CD4-positive, alpha-beta T cell treated with Interleukin-21 for 1 hour (primary cell): Measurements from ENCODE around the gene HPGDS.
A peak's percentile ranks its signal among the peaks of the same experiment; 100 is the strongest.
"Not testable (repeated sequence)": the region's sequence is repeated elsewhere in the genome, so short reads cannot be mapped to it uniquely, and the experiment has no call there.

Source experiments
- DNase-seq: peaks from one replicate; pipeline ENCODE4 v3.0.0-alpha.2; 2020

HPGDS gene

DNA sequence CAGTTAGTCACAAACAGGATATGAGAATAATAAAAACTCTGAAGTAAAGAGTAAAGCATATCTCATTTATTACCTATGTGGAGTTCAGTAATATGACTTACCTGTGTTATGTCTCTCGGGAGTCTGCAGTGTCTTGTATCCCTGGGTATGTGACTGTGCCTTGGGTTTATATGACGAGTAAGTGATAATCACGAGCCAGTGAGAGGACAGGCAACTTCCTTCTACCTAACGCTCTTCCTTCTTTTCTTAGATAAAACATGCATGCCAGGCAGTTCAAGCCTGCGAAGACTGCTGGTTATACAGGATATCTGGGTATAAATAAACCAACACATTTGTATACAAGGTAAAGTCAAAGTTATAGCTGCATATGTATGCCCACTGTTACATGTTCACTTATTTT is at the start of gene HPGDS:
Gene HPGDS (minus strand): TSS at position 143 of the 400 bp plus-strand sequence. CDS start 8,207 bp downstream, outside the sequence.
- DNase-seq, result no peak

DNA sequence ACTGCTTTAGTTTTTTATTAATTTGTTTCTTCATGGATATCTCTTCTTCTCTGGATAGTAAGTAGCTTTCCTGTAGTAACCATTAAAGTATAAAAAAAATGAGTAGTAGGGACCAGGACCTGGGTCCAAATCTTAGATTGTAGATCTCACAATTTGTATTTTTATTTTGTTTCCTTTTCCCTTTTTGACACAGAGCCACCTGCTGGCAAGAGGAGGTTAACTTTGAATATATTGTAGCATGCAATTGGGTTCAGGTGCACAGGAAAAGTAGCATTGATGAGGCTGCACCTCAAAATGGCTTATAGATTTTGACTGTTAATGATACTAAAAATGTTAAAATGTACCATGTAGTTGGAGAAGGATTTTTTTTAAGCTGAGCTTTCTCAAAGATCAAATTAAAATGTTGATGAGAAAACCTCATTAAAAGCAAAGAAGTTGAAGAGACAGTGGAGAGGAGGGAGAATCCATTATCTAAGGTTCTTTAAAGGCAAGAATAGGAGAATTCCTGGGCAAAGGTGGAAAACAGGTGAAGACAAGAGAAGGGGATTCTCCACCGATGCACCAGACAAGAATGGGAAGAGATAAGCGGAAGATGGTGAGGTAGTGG is 48.3 kb upstream of the HPGDS start:
- peak; percentile 26 for DNase-seq

DNA sequence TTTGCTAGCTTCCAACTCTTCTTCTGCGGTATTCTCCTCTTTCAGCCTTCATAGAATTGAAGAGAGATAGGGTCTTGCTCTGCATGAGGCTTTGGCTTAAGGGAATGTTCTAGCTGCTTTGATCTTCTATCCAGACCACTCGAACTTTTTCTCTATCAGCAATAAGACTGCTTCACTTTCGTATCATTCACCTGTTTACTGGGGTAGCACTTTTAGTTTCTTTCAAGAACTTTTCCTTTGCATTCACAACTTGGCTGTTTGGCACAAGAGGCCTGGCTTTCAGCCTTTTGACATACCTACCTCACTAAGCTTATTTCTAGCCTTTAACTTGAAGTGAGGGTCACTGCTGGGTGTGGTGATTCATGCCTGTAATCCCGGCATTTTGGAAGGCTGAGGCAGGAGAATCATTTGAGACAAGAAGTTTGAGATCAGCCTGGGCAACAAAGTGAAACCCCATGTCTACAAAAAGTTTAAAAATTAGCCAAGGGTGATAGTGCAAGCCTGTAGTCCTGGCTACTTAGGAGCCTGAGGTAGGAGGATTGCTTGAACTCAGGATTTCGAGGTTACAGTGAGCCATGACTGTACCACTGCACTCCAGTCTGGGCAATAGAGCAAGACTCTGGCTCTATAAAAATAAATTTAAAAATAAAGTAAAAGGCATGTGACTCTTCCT is 47.1 kb upstream of the HPGDS start:
- no peak for DNase-seq

DNA sequence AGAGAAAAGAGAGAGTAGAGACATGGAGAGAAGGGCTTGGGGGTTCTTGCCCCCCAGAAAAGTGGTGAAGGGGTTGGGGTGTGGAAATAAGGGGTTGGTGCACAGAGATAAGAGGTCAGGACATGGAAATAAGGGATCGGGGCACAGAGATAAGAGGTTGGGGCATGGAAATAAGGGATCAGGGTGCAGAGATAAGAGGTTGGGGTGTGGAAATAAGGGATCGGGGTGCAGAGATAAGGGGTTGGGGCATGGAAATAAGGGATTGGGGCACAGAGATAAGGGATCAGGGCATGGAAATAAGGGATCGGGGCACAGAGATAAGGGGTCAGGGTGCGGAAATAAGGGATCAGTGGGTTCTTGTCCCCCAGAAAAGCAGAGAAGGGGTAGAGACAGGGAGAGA is 45.3 kb upstream of the HPGDS start:
- not testable (repeated sequence) for DNase-seq

DNA sequence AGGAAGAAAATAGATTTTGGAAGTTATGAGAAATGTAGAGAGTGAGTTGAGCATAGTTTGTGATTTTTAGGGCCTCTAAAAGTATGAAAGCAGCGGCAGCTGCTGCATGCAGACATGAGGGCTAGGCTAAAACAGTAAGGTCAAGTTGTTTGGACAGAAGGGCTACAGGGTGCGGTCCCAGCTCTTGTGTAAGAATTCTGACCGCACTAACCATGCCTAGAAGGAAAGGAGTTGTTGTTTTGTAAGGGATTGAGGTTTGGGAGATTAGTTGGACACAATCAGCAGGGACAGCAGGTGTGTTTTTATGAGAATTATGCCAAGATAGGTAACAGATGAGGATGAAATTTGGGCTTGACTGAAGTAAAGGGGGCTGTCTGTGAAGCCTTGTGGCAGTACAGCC is 42.8 kb upstream of the HPGDS start:
- not testable (repeated sequence) for DNase-seq

DNA sequence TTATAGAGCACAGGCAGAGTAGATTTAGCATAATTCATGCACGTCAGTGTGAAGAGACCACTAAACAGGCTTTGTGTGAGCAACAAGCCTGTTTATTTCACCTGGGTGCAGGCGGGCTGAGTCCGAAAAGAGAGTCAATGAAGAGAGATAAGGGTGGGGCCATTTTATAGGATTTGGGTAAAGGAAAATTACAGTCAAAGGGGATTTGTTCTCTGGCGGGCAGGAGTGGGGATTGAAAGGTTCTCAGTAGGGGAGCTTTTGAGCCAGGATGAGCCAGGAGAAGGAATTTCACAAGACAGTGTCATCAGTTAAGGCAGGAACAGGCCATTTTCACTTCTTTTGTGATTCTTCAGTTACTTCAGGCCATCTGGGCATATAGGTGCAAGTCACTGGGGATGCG is 40.3 kb upstream of the HPGDS start:
- not testable (repeated sequence) for DNase-seq

DNA sequence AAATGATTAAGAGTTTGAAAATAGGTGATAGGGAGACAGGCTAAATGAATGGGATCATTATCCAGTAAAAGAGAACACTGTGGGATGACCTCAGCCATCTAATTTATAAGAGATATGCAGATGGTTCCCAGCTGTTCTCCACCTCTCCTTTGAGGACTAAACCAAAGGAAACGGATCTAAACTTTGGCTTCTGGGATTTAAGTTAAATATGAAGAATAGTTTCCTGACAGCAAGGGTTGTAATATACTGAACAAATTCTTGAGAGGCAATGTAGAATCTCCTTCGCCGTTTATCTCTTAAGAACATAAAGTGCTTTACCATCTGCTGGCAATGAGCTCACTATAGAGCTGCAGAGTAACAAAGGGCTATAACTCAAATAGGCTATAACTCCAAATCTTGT is 35.4 kb upstream of the HPGDS start:
- DNase-seq, result no peak

DNA sequence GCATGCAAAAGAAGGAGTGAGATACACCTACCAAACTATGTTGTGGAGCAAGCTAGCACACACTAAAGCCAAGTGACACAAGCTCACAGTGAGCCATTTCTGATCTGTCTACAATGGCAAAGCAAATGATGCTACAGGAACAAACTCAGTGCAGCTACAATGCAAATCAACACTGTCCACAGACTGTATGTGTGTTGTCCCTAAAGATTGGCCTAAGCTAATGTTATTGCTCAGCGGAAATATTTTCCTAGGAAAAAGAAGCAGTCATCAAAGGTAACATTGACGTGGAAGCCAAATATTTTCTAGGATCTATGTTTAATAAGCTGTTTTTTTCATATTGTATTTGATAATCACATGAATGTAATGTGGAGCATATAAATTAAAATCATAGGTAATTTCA is 34.7 kb upstream of the HPGDS start:
- no peak for DNase-seq

DNA sequence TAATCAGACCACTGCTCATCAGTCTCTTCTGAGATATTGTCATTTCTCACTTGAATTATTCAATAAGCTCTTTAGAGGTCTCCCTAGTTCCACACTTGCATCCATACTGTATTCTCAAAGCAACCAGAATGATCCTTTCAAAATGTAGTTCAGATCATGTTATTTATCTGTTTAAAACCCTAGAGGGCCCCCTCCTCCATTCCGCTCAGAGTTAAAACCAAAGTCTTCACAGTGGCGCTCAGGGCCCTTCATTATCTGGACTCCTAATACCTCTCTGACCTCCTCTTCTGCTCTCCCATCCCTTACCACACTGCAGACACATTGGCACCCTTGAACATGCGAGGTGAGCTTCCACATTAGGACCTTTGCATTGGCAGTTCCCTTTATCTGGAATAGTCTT is 32.7 kb upstream of the HPGDS start:
- DNase-seq, result no peak

DNA sequence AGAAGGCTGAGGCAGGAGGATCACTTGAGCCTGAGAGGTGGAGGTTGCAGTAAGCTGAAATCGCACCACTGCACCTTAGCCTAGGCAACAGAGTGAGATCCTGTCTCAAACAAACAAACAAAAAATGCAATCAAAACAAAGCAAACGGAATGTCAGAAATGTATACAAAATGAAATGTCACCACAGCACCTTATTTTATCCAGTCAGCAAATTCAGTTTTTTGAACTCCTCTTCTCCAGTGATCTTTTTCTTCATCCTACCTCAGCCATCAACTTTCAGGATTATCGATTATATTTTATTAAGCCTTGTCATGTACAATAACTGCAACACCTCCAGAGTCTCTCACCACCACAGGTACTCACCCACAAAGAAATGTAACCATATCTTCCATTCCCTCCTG is 31.1 kb upstream of the HPGDS start:
- no peak for DNase-seq

DNA sequence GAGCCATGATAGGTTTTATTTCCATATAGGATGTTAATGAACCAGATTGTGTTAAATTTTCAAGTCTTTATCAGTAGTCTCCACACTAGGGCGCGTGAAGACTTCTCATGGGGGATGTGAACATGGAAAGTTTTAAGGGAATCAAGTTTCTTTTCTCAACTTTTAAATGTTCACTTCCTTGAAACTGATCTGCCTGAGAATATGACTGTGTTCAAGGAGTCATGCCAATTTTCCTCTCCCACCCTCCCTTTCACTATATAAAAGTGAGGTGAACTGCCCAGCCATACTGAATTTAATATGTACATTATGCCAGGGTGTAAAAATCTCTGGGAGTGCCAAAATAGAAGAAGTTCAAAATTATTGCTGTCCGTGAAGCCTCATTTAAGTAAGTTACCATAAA is 30.4 kb upstream of the HPGDS start:
- DNase-seq, result no peak

DNA sequence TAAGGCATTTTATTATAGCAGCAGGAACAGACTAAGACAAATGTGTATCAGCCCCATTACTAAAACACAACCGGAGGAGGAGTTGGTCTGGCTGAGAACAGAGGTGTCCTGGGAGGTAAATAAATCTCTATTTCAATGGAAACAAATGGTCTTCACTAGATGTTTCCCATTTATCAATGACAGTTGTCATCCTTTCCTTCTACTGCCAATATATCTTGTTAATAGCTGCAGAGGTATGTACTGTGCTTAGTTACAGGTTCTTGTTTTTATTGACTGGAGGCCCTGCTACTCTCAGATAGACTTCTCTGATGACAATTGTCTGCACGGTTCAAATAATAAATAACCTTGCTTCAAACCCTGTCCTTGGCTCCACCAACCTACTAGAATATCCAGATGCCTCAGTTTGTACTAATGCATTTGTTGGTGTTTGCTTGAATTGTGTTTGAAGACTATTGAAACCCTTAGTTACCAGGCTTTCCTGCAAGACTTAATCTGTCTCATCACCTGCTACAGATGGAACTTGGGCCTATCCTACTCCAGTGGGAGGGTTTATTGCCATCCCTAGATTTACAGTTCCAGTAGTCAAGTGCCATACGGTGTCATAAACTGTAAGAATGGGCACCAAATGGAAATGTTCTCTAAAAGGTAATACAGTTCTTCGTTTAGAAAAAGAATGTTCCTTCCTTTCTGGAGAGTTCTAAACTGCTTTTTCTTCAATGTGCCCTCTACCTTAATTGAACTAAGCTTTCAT is 29.8 kb upstream of the HPGDS start:
- DNase-seq, result no peak

DNA sequence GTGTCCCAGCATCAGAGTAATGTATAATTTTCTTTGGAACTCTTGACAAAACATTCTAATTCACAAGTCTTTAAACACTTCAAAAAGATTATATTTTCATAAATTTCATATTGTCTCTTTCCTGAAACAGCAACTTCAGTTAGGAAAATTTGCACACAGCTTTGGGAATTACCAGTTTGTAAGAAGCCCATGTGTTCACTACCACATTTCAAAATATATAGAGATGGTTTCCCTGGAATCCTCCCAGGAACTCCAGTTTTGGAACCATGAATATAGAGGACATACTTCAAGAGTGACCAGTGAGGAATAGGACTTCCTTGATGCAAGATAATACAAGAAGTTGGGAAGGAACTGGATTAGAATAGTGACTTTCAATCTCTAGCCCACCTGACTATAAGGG is 28.7 kb upstream of the HPGDS start:
- no peak for DNase-seq

DNA sequence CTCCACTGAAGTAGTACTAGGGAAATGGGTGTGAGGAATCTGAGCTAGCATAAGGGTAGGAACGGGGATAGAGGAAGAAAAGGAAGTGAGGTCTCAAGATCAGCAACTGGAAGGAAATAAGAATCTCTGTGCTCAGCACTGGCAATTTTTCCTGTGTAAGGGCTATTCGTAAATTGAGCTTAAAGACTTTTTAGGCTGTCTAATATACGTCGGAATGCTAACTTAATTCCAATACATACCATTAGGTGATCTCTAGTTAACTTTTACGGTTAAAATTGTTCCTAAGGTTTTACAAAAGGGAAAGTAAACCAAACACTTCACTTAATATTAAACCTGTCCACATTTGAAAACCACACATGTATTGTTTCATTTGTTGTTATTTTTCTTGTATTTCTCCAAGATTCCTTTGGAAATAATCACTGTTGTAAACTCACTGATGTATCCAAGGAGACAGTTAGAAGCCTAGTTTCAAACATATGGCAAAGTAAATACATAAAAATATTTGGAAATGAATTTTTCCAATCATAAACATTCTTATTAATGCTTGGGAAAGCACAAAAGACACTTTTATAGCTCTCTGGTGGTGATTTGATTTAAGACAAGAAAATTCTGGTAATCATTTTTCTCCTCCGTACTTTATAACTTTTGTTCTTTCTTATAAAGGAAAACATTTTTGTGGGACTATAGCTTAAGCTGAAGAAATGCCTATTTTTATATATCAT is 28.1 kb upstream of the HPGDS start:
- DNase-seq, result no peak

DNA sequence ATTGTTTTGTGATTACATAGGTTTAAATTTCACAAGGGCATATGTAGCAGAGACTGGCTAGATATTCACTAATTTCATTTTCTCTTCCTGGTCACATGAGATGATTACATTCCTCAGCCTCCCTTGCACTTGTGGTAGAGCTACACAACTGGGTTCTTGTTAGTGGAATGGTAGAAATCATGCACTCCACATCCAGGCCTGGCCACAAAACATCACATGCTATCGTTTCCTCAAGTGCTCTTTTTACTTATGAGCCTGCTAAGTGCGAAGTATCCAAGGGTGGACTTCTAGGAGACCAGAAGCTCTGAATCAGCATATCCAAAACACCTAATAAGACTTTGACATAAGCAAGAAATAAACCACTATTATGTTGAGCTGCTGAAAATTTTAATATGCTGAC is 26.4 kb upstream of the HPGDS start:
- DNase-seq, result no peak

DNA sequence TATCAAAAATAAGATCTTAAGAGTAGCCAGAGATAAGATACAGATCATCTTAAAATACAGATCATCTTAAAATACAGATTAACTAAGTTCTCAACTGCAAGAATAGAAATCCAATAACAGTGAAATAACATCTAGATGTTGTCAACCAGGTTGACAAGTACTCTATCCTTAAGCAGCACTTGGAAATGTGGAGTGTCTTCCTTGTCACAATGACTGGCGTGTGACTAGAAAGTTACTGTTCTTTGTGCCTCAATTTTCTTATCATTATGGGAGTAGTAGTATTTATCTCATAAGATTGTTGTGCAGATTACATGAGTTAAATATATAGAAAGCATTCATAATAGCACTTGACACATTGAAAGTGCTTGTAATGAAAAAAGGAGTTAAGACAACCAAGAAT is 25.8 kb upstream of the HPGDS start:
- DNase-seq, result no peak

DNA sequence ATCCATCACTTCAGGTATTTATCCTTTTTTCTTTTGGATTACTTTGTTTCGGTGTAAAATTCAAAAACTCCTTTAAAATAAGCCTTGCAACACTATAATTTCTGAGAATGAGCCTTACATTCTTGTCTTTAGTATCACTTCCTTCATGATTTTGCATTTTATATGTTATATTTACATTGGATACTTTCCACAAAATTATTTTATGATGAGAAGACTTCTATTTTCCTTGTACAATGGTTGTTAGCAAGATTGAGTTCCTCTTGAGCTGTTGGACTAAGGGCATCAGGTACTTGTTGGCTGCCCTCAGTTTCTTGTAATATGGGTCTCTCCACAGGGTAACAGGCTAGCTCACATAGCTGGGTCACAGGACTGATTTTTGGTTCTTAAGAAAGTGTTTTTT is 22.7 kb upstream of the HPGDS start:
- DNase-seq, result no peak

DNA sequence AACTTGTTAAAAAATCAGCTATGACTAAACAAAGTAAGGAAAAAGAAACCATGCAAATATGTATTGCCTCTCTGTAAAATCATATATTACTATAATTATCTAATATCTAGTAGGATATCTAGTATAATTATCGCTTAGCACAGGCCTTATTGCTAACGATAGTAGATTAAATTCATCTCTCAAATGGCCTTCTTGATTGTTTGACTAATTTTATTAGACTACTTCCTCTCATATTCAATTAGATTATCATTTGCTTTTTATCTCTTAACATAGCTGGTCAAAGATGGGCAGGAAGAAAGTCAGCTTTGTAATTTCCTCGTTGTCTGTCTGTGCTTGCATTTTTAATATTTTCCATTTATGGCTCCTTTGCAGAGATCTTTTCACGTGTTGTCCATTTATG is 21.9 kb upstream of the HPGDS start:
- no peak for DNase-seq

DNA sequence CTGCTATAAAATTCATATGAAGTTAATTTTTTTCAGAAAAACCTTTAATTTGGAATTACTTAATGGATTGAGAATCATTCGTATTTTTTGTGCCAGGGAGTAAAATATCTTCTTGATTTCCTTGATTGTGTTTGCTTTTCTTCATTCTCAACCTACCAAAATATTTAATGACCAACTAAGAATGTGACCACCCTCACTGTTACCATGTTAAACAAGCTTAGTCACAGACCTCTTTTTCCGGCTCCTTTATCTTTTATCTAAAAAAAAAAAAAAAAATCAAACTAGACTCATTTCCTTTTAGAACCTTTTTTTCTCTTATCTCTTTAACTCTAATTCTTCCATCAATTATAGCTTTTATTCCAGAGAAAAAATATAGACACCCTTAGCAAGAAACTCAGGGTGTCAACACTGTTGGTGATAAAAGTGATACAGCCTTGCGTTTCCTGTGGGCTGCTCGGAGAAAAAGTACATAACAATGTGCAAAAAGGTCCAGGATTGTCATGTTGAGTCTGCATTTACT is 20.6 kb upstream of the HPGDS start:
- no peak for DNase-seq

DNA sequence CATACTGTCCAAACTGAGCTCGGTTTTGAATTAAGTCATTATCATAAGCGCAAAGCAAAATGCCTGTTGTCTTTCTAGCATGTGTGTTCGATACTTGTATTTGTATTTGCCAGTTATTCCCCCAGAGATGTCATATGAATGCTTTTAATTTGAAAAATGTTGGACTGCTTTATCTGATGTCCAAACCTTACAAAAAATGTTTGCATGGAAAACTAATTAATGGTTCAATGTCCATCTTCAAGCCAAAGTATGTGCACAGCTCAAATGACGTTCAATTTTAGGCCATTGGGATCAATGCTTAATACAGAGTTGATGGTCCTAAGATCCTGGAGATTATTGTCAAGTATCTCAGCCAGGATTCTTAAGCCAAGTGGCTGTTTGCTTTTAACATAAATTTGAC is 17.2 kb upstream of the HPGDS start:
- no peak for DNase-seq

DNA sequence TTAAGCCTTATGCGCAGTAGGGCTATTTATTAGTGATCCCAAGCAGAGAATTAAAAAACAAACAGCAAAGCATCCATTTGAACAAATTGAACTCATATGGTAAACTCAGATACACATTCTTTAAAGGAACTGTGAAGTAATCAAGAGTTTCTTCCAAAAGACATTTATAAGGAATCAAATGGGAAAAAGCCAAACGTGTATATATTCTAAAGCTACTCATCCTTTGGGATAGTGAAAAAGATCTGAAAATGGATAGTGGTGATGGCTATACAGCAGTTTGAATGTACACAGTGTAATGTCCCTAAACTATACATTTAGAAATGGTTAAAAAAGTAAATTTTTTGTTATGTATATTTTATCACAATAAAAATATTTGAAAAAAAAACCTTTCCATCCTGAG is 16.6 kb upstream of the HPGDS start:
- DNase-seq, result no peak

DNA sequence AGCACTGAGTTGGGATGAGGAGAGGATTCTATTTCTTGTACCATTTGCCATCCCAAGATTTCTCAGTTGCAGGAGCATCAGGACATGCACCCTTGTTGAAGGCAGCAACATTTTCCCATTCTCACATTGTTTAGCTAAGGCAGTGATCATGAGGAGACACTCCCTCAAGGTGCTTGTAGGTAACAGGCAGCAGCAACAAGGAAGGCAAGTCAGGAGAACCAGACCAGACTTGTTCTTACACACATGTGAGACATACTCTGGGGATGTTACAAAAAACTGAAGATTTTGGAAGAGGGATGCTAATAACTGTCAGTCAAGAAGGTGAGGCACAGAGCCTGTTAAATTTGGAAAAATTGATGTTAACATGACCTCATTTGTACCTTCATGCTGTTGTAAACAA is 15.5 kb upstream of the HPGDS start:
- DNase-seq, result no peak

DNA sequence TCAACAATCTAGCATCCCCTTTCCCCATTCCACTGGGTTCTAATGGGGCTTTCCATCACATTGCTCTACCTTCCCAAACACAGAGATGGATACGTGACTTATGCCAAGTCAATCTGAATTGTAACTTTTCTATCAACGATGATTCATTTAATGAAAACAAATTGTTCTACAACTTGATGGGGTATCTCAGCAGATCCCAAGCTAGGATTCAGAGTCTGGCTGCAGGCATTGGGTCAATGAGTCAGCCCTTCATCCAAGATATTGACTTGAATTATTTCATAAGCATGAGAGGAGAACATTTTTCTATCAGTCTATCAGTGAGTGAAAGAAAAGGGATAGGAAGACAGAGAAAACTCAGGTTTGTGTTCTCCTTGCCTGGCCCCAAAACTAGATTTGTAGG is 15.0 kb upstream of the HPGDS start:
- DNase-seq, result no peak

DNA sequence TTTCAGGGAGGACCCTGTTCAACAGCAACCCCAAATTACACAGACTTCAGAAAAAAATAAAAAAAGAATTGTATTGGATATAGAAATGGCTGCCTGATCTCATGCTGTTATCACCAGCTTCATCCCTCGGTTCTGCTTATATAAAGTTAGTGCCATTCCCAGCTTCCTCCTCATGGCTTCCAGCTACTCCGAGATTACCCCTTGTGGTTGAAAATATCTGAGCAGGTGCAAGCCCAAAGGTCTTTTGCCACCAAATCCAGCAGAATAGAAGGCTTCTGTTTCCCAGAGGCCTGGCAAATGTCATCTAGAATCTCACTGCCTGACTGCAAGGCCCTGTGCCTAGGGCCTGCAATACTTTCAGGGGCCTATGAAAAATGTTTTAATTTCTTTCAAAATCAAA is 13.8 kb upstream of the HPGDS start:
- no peak for DNase-seq
